Stimulated activated CD8-positive, alpha-beta memory T cell treated with anti-CD3 and anti-CD28 coated beads, Interleukin-15, amount 100 ng/mL, for 24 hours (primary cell): ENCODE data around the gene MAPK8IP1.

Experiments used
- DNase-seq: peaks from one replicate; pipeline ENCODE4 v3.0.0-alpha.2; 2020; ENCODE audit warnings: low read depth

Gene MAPK8IP1

GRCh38 chr11:45860348-45860747 lies 25.1 kb upstream of the MAPK8IP1 start:
- DNase-seq = no peak

- no peak for DNase-seq
These were observed 24.5 kb upstream of the MAPK8IP1 start for GRCh38 chr11:45860764-45861510.

DNA sequence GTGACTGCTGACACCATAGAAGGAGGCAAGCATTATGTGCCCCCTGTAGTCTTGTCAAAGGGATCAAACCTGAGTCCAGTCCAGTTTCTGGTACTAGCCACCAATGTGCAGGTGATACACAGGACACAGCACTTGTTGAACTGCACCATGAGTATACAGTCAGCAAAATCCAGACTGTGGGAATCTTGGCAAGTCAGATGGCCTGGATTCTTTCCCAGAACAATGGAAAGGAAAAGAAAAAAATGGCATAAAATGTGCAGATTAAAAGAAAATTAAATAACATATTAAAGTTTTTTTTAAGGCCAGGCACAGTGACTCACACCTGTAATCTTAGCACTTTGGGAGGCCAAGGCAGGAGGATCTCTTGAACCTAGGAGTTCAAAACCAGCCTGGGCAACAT lies 21.4 kb upstream of the MAPK8IP1 start:
- no peak for DNase-seq

DNA sequence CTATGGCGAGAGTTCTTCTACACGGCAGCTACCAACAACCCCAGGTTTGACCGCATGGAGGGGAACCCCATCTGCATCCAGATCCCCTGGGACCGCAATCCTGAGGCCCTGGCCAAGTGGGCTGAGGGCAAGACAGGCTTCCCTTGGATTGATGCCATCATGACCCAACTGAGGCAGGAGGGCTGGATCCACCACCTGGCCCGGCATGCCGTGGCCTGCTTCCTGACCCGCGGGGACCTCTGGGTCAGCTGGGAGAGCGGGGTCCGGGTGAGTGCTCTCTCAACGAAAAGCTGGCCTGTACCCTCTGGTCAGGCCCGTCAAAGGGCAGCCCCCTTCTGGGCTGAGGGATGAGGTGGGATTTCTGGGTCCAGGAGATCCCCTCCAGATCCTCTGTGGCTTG lies 15.9 kb upstream of the MAPK8IP1 start:
- DNase-seq = no peak

GRCh38 chr11:45870706-45871105 lies 14.7 kb upstream of the MAPK8IP1 start:
- DNase-seq = no peak

DNA sequence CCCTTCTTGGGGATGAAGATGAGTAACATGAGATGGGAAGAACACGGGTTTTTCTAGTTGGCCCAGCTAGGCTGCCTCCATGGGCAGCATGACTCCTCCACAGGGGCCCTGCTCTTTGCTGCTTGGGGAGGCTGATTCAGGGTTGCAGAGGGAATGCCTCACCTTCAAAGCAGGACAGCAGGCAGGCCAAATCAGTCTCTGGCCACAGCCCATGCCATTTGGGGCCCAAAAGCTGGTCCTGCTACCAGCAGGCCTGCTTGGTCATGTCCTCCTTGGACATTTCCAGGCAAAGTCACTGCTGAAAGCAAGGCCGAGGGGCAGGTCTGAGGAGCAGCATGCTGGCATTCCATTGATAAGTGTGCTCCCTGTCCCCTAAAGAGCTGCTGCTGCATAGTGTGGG lies 13.8 kb upstream of the MAPK8IP1 start:
- DNase-seq = no peak

DNA sequence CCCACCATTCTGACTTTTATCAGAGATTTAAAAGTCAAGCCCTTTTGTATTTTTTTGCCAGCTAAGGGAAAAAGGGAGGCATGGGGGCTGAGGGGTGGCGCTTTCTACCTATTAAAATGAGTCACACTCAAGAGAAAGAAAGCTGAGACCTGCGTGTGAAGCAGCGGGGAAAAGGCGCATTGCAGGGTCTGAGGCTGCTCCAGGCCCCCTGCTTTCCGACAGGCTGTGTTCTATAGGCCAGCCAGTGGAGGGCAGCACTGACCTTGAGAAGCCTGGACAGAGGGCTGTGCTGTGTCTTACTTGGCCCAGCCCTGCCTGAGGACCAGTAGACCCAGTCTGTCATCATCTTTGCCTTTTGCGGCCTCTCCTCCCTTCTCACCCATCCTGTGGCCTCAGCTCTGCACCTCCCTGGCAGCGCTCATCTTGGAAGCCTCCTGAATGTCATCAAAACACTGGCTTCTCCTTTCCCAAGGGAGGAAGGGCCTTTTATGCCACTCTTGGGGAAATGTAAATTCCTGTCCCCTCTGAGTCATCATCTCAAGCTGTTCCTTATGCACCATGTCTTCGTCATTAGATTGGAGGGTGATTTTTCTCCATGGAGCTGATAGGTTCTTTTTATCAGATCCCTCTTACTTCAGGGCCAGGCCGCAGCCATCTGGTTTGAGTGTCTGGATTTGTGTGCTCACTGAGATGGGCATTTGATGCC lies 12.6 kb upstream of the MAPK8IP1 start:
- no peak for DNase-seq

DNA sequence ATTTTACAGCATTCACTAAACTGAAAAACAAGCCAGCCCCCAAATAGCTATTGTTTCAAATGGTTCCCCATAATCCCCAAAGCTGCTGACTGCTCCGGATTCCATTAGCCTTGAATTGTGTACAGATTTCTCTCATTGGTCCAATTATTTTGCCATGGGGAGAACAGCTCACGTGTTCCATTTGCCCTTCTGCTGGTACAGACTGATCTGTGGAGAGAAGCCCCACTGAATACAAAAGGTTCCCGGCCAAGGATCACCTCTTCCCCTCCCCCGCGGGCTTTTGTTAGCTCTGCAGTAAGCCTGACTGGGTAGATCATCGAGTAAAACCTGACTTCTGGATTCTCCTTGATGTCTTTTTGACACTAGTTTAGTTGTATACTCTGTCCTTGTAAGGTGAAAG lies 9.1 kb upstream of the MAPK8IP1 start:
- no peak for DNase-seq

GRCh38 chr11:45877221-45877620 lies 8.2 kb upstream of the MAPK8IP1 start:
- DNase-seq = no peak

DNA sequence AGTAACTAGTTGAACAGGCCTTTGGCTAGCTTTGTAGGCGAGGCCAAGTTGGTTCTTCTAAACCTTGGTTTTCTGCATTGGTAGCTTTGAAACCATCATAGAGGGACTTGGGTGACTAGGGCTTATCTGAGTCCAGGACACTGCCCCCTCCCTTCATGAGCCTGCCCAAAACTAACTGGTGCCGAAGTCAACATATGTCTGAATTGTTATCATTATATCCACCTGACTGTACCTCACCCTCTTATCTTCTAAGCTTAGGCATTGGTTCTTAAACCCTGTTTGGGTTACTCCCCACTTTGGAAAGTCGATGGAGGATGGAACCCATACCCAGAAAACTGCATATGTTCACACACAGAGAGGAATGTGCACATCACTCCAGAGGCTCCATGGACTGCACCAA lies 7.6 kb upstream of the MAPK8IP1 start:
- no peak for DNase-seq

DNA sequence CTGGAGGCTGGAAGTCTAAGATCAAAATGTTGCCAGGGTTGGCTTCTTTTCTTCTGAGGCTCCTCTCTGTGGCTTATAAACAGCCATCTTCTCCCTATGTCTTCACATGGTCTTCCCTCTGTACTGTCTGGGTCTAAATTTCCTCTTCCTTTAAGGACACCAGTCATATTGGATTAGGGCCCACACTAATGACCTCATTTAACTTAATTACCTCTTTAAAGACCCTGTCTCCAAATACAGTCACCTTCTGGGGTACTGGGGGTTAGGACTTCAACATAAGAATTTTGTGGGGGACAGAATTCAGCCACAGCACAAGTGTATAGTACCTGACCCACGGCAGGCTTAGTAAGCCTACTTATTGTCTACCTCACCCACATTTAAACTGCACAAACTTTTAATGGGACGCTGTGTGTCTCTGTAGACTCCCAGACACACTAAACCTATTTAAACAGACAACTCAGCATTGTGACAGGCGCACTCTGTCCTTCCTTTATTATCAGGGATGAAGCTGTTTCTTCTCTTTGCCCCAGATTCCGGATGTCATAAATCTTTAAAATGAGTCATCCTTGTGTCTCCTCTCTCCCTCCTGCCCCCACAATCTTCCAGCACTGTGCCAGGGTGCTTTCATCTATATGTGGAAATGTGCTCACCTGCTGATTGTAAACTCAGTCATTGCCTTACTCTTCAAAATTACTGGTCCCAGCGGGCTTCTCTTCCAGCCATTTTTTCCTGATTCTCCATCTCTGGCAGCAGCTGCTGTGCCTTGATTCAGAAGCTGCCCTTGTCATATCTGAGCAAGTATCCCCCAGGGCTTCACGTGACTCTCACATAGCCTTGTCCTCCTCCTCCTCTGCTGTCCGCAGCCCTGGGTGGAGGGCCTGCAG lies 5.4 kb upstream of the MAPK8IP1 start:
- DNase-seq = no peak

DNA sequence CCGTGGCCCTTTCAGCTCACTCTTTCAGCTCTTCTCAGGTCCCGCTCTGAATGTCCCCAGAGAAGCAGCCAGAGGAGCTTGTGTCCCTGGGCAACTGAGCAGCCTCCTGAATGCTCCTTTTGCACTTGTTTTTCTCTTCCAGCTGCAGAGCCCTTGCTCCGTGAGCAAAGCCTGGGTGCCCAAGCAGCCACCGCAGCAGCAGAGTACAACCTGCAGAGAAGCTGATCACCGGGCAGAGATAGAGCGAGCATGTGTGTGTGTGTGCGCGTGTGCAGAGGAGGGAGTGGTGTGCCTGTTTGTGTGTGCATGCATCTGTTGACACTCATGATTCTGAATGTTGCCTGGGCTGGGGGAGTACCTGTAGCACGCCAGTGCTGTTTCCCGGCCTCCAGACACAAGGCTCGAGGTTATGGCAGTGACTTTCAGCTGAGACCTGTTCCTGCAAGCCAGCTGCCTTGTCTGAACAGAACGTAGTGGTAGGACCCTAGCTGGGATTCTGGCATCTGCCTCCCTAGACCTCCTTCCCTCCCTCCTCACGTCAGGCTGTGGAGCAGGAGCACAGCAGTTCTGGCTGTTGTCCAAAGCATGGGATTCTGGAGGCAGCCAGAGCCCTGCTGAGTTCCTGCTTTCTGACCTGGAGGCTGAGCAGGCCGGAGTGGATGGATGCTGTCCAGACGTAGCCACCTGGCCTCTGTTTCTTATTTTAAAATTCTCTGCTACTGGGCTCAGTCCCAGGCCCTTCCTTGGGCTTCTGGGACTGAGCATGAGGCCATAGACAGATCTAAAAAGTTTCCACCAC lies 4.5 kb upstream of the MAPK8IP1 start:
- no peak for DNase-seq

- DNase-seq = no peak
These were observed 3.6 kb upstream of the MAPK8IP1 start for GRCh38 chr11:45881708-45882368.

- DNase-seq = no peak
These were observed 760 bp upstream of the MAPK8IP1 start for GRCh38 chr11:45884596-45885185.

DNA sequence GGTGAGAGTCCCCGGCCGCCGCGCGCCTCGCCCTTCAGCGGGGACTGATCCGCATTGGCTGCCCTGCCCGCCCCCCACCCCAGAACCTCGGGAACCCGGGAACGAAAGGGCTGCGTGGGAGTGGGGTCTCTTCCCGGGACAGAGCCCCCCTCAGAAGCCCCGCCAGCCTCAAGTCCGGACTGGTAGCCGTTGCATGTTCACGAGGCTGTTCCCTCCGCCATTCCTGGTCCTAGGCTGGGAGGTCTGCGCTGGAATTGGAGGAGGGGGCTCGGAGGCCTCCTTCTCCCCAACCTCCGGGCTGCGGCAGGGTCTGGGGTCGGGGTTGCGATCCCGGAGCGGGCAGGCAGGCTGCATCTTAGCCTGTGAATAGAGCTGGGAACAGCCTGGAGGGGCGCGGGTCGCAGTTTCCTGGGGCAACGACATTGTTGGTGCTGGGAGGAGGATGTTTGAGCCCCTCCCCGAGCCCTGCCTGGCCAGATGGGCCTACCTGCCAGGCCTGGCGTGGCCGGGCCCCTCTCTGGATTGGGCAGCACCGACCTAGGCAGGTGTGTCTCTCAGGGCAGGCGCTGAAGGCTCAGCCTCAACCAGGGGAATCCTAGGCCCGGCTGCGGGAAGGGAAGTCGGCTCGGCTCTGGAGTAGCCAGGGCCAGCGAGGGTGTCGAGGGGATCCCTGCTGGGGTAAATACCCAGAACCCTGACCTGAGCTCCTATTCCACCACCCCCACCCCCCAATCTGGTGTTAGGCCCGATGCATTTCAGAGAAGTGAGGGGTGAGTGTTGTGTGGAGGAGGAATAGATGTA lies 670 bp downstream of the MAPK8IP1 start:
- DNase-seq = no peak

DNA sequence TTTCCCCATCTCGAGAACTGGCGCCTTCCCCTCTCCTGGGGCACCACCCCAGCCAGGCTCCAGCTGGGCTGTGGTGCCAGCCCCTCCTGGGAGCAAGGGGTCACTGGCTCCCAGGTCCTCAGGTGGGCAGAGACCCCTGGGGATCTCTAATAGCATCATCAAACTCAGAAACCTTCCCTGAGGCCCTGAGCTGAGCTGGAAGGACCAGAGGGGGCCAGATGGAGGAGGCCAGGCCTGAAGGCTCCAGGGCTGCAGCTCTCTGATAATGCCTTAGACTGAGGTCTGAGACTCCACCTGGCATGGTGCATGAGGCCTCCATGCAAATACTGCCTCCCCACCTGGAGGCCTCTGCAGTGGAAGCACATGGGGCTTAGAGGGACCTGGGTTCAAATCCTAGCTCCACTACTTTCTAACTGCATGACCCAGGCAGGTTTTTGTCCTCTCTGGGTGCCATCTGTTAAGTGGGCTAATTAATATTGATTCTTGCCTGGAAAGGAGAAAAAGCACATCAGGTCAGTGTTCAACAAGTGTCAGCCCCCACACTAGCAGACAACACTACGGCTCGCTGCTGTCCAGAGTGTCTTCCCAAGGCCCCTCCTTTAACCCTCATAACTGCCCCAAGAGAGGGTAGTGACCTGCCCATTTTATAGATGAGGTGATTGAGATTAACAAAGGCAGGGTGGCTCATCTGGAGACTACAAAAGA lies 1.5 kb downstream of the MAPK8IP1 start:
- no peak for DNase-seq

DNA sequence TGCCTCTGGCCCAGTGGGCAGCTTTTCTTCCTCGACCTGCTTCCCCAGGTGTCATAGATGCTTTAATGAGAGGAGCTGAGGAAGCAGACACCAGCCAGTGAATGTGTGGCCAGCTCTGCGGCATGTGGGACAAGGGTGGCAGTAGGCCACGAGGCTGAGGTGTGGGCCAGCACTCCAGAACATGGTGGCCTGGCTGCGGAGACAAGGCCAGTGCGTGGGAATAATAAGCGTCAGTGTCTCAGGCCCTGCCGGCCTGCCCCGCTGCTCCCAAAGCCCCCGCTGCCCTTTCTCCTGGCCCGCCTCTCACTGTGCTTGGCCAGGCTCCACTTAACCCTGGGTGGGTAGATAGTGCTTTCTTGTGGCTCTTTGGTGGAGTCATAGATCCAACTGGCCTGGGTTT lies 2.1 kb downstream of the MAPK8IP1 start:
- DNase-seq = no peak

- no peak for DNase-seq
These were observed 4.1 kb downstream of the MAPK8IP1 start for GRCh38 chr11:45889555-45889954.

DNA sequence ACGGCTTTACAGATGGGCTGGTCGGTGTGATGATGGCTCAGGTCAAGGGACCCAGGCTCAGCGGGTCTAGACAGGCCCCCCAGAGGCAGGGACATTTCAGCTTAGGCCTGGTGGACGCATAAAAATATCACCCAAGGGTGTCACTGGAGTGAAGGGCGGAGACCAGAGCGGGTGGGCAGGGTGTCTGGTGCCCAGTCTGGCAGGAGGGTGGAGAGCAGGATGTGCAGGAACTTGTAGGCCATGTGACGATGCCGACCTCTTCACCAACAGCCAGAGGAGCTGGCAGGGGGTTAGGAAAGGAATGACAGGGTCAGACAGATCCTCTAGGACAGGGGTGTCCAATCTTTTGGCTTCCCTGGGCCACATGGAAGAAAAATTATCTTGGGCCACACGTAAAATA lies 4.5 kb downstream of the MAPK8IP1 start:
- no peak for DNase-seq
